ENCODE data around the gene PEMT.

The PEMT gene

GRCh38 chr17:17540278-17540906 is 51.1 kb downstream of the PEMT start:
- no peaks in the 10 kb centered on the region for H3K9me2 ChIP-seq (replicated peaks; ENCODE audit: insufficient read depth, low read length)
- no peak overlapping the region for H3K4me3 ChIP-seq (ENCODE audit: low read length)
- no peak overlapping the region for H3K27ac ChIP-seq (ENCODE audit: low read length)
- H2AFZ ChIP-seq (ENCODE audit: low read length): no peak overlapping the region
- no peak overlapping the region for H3K9ac ChIP-seq (ENCODE audit: low read length)
- no peaks in the 10 kb centered on the region for H4K20me1 ChIP-seq (ENCODE audit: insufficient read depth, low read length)
- H3K4me1 ChIP-seq (ENCODE audit: low read length): no peaks in the 10 kb centered on the region
- no peak overlapping the region for H3K4me2 ChIP-seq (ENCODE audit: low read depth, low read length)
- H3K27me3 ChIP-seq (replicated peaks; ENCODE audit: insufficient read depth, low read length): no peaks in the 10 kb centered on the region
- no peak for DNase-seq
- no peaks in the 10 kb centered on the region for H3K36me3 ChIP-seq (replicated peaks; ENCODE audit: insufficient read depth, low read length)
- H3K79me2 ChIP-seq (ENCODE audit: low read length): no peaks in the 10 kb centered on the region
- no peaks in the 10 kb centered on the region for H3K9me3 ChIP-seq (replicated peaks; ENCODE audit: insufficient read depth, low read length)
- TF ChIP-seq EZH2 (optimal IDR thresholded peaks at IDR 0.05; ENCODE audit: low read depth, low read length): no peak
- no peak for TF ChIP-seq CTCF (IDR thresholded peaks at IDR 0.05; ENCODE audit: low read length)
- TF ChIP-seq EZH2phosphoT487 (IDR thresholded peaks at IDR 0.05; ENCODE audit: low read length): no peak
- no peaks in the 10 kb centered on the region for H3F3A ChIP-seq (ENCODE audit: insufficient read depth, low read length)

- H3K4me1 ChIP-seq (ENCODE audit: low read length): no peaks in the 10 kb centered on the region
These were observed 51.9 kb downstream of the PEMT start for GRCh38 chr17:17539591-17539990.

GRCh38 chr17:17538417-17539391 is 52.8 kb downstream of the PEMT start:
- H3K79me2 ChIP-seq (ENCODE audit: low read length): no peaks in the 10 kb centered on the region
- no peaks in the 10 kb centered on the region for H3K9me3 ChIP-seq (replicated peaks; ENCODE audit: insufficient read depth, low read length)
- H4K20me1 ChIP-seq (ENCODE audit: insufficient read depth, low read length): no peaks in the 10 kb centered on the region
- H3K4me1 ChIP-seq (ENCODE audit: low read length): no peaks in the 10 kb centered on the region
- no peaks in the 10 kb centered on the region for H3F3A ChIP-seq (ENCODE audit: insufficient read depth, low read length)
- no peaks in the 10 kb centered on the region for H3K36me3 ChIP-seq (replicated peaks; ENCODE audit: insufficient read depth, low read length)
- H3K4me2 ChIP-seq (ENCODE audit: low read depth, low read length): no peak overlapping the region
- TF ChIP-seq EZH2 (optimal IDR thresholded peaks at IDR 0.05; ENCODE audit: low read depth, low read length) (no peak), CTCF (IDR thresholded peaks at IDR 0.05; ENCODE audit: low read length) (no peak), EZH2phosphoT487 (IDR thresholded peaks at IDR 0.05; ENCODE audit: low read length) (no peak)
- H3K27me3 ChIP-seq (replicated peaks; ENCODE audit: insufficient read depth, low read length): no peaks in the 10 kb centered on the region
- DNase-seq: no peak
- H3K9me2 ChIP-seq (replicated peaks; ENCODE audit: insufficient read depth, low read length): no peaks in the 10 kb centered on the region
- no peak overlapping the region for H3K9ac ChIP-seq (ENCODE audit: low read length)
- no peak overlapping the region for H3K4me3 ChIP-seq (ENCODE audit: low read length)
- H3K27ac ChIP-seq (ENCODE audit: low read length): no peak overlapping the region
- H2AFZ ChIP-seq (ENCODE audit: low read length): no peak overlapping the region

More at GRCh38 chr17:17539591-17539990, 51.9 kb downstream of the PEMT start:
- no peak overlapping the region for H2AFZ ChIP-seq (ENCODE audit: low read length)
- no peaks in the 10 kb centered on the region for H3K79me2 ChIP-seq (ENCODE audit: low read length)
- H3F3A ChIP-seq (ENCODE audit: insufficient read depth, low read length): no peaks in the 10 kb centered on the region
- no peak overlapping the region for H3K9ac ChIP-seq (ENCODE audit: low read length)
- H3K9me2 ChIP-seq (replicated peaks; ENCODE audit: insufficient read depth, low read length): no peaks in the 10 kb centered on the region
- H3K36me3 ChIP-seq (replicated peaks; ENCODE audit: insufficient read depth, low read length): no peaks in the 10 kb centered on the region
- no peaks in the 10 kb centered on the region for H4K20me1 ChIP-seq (ENCODE audit: insufficient read depth, low read length)
- H3K27ac ChIP-seq (ENCODE audit: low read length): no peak overlapping the region
- DNase-seq: no peak
- no peak overlapping the region for H3K4me3 ChIP-seq (ENCODE audit: low read length)
- TF ChIP-seq EZH2phosphoT487 (IDR thresholded peaks at IDR 0.05; ENCODE audit: low read length): no peak
- TF ChIP-seq EZH2 (optimal IDR thresholded peaks at IDR 0.05; ENCODE audit: low read depth, low read length): no peak
- no peak for TF ChIP-seq CTCF (IDR thresholded peaks at IDR 0.05; ENCODE audit: low read length)
- no peaks in the 10 kb centered on the region for H3K9me3 ChIP-seq (replicated peaks; ENCODE audit: insufficient read depth, low read length)
- no peaks in the 10 kb centered on the region for H3K27me3 ChIP-seq (replicated peaks; ENCODE audit: insufficient read depth, low read length)
- no peak overlapping the region for H3K4me2 ChIP-seq (ENCODE audit: low read depth, low read length)

All from MM.1S (cell line).